HepG2 (cell line): ENCODE results near the gene PIK3CB. TPM values are rescaled to one million over a fixed set of nuclear protein-coding genes. Genes with fewer than 3 reads are reported as not detected.
A peak's percentile ranks its signal among the peaks of the same experiment; 100 is the strongest.

ENCODE experiments used
- BRD4 ChIP-seq: sonication (generic); formaldehyde crosslinking; IDR thresholded peaks from 2 replicates; pipeline ENCODE4 v1.4.0; 2020; ENCODE audit warnings: missing genetic modification reagents
- EZH2 ChIP-seq: conservative IDR thresholded peaks from 2 replicates; pipeline ENCODE4 v1.6.1; 2012; ENCODE audit warnings: mild to moderate bottlenecking, low read depth, low read length, moderate library complexity
- HNF1B ChIP-seq: sonication (generic); formaldehyde crosslinking; IDR thresholded peaks from 2 replicates; pipeline ENCODE4 v1.5.1; 2020; ENCODE audit warnings: mild to moderate bottlenecking, moderate library complexity, missing genetic modification reagents
- JARID2 ChIP-seq: sonication (generic); formaldehyde crosslinking; IDR thresholded peaks from 2 replicates; pipeline ENCODE4 v1.8.1; 2023; ENCODE audit warnings: missing genetic modification reagents, inconsistent platforms; ENCODE audit not compliant: insufficient replicate concordance
- LCORL ChIP-seq, 2 experiments: fragments of 450-650 bp in 1 of 2; sonication (generic) in 1 of 2; formaldehyde crosslinking in 1 of 2; IDR thresholded peaks; 2 replicates each; pipeline versions ENCODE4 v1.5.0 to v1.6.1; 2017 to 2020; ENCODE audit warnings: antibody characterized with exemption in 1 of 2, missing genetic modification reagents in 1 of 2
- NFIB ChIP-seq: sonication (generic); formaldehyde crosslinking; IDR thresholded peaks from 2 replicates; pipeline ENCODE4 v1.9.0; 2021; ENCODE audit warnings: missing genetic modification reagents, mild to moderate bottlenecking, borderline replicate concordance
- NR1H2 ChIP-seq: sonication (generic); formaldehyde crosslinking; IDR thresholded peaks from 2 replicates; pipeline ENCODE4 v1.8.1; 2022; ENCODE audit warnings: low read depth, missing genetic modification reagents, borderline replicate concordance
- PAXIP1 ChIP-seq: sonication (generic); formaldehyde crosslinking; conservative IDR thresholded peaks from 2 replicates; pipeline ENCODE4 v1.4.0; 2020; ENCODE audit warnings: mild to moderate bottlenecking, missing genetic modification reagents, moderate library complexity
- PCBP1 ChIP-seq: fragments of 200-400 bp; formaldehyde crosslinking; IDR thresholded peaks from 2 replicates; pipeline ENCODE4 v1.6.1; 2017; ENCODE audit warnings: mild to moderate bottlenecking, low read depth, low read length, borderline replicate concordance
- RAD51 ChIP-seq: fragments of 450-650 bp; IDR thresholded peaks from 2 replicates; pipeline ENCODE4 v1.6.1; 2016; ENCODE audit warnings: borderline replicate concordance
- REXO4 ChIP-seq: sonication (generic); formaldehyde crosslinking; IDR thresholded peaks from 2 replicates; pipeline ENCODE4 v1.8.0; 2022; ENCODE audit warnings: missing genetic modification reagents, mild to moderate bottlenecking, borderline replicate concordance
- SALL2 ChIP-seq: sonication (generic); formaldehyde crosslinking; IDR thresholded peaks from 2 replicates; pipeline ENCODE4 v1.8.1; 2023; ENCODE audit warnings: mild to moderate bottlenecking, missing genetic modification reagents, inconsistent platforms
- SIN3A ChIP-seq: IDR thresholded peaks from 2 replicates; pipeline ENCODE4 v1.6.1; 2011; ENCODE audit warnings: low read depth, mild to moderate bottlenecking, control low read depth, low read length, borderline replicate concordance
- ZBTB4 ChIP-seq: sonication (generic); formaldehyde crosslinking; IDR thresholded peaks from 2 replicates; pipeline ENCODE4 v1.4.0; 2020; ENCODE audit warnings: missing genetic modification reagents, mild to moderate bottlenecking, borderline replicate concordance
- ZNF207 ChIP-seq: fragments of 450-650 bp; IDR thresholded peaks from 2 replicates; pipeline ENCODE4 v1.6.1; 2016; ENCODE audit warnings: antibody characterized with exemption, borderline replicate concordance
- ZNF451 ChIP-seq: sonication (generic); formaldehyde crosslinking; IDR thresholded peaks from 2 replicates; pipeline ENCODE4 v1.5.0; 2020; ENCODE audit warnings: mild to moderate bottlenecking, missing genetic modification reagents
- ZNF569 ChIP-seq: sonication (generic); formaldehyde crosslinking; IDR thresholded peaks from 2 replicates; pipeline ENCODE4 v1.5.0; 2020; ENCODE audit warnings: mild to moderate bottlenecking, missing genetic modification reagents, moderate library complexity, borderline replicate concordance
- ZNF570 ChIP-seq: sonication (generic); formaldehyde crosslinking; IDR thresholded peaks from 2 replicates; pipeline ENCODE4 v1.4.0; 2020; ENCODE audit warnings: mild to moderate bottlenecking, missing genetic modification reagents, borderline replicate concordance
- ZNF839 ChIP-seq: sonication (generic); formaldehyde crosslinking; IDR thresholded peaks from 2 replicates; pipeline ENCODE4 v1.4.0; 2020; ENCODE audit warnings: missing genetic modification reagents, mild to moderate bottlenecking, borderline replicate concordance
- polyA plus RNA-seq, 8 experiments: library from polyadenylated mRNA; depleted of rRNA in 3 of 8; stranded (reverse) in 7 of 8; unstranded in 1 of 8; fragments of >200 nt; fragmentation: Illumina TruSeq in 4 of 8; extraction: Trizol in 4 of 8; gene quantifications; 2 replicates each; pipeline versions ENCODE4 v1.2.1 to v1.2.3, GENCODE V29; 2011 to 2016; ENCODE audit warnings: low read depth in 4 of 8, missing spikeins in 1 of 8, mixed read lengths in 1 of 8; ENCODE audit not compliant: insufficient read depth in 1 of 8
- total RNA-seq, 5 experiments: library from RNA; depleted of rRNA; stranded (reverse); fragments of >200 nt; fragmentation: Illumina TruSeq; extraction: Trizol; gene quantifications; 2 replicates each; pipeline ENCODE4 v1.2.3, GENCODE V29; 2016; ENCODE audit warnings: low read depth in 1 of 5

Gene PIK3CB
- total and polyA plus RNA-seq, 2 of the 13 experiments (the other 11 are each of a cell fraction or from before 2014, with no cell fraction given), result 6.6 to 18.7 TPM

GRCh38 chr3:138608322-138609135 lies 226.2 kb downstream of the PIK3CB start, which contains the start of gene FAIM (continued):
- TF ChIP-seq ZNF570 (CRISPR knock-in tag), result no peak; the same call in 1 of the 2 replicates
- TF ChIP-seq HNF1B (CRISPR knock-in tag), result 0 out of 2 replicates have a peak, but pooled peaks have one; percentile 37
- no peak for TF ChIP-seq NFIB
- no peak for TF ChIP-seq NR1H2 (CRISPR knock-in tag)
- 0 out of 2 replicates have a peak, but pooled peaks have one; percentile 51 for TF ChIP-seq REXO4
- TF ChIP-seq ZNF451 (CRISPR knock-in tag), result no peak
- no peak for TF ChIP-seq JARID2 (CRISPR knock-in tag)
- no peak for TF ChIP-seq EZH2
- TF ChIP-seq ZBTB4 (CRISPR knock-in tag), result no peak
- peak; percentile 56; the same call in 1 of the 2 replicates for TF ChIP-seq SALL2 (CRISPR knock-in tag)
- TF ChIP-seq SIN3A, result no peak
- TF ChIP-seq BRD4, result peak; percentile 68
- no peak for TF ChIP-seq RAD51
- TF ChIP-seq ZNF207, result no peak
- no peak for TF ChIP-seq PCBP1
- TF ChIP-seq PAXIP1 (CRISPR knock-in tag), result no peak
- no peak; the same call in 1 of the 2 replicates for TF ChIP-seq ZNF839
- peak; percentile 83 for TF ChIP-seq LCORL (IDR thresholded peaks at IDR 0.05)
- TF ChIP-seq LCORL (CRISPR knock-in tag; IDR thresholded peaks at IDR 0.05), result peak; percentile 56
- no peak for TF ChIP-seq ZNF569 (CRISPR knock-in tag)
